ENCODE measurements around the gene ARF4. TPM values are rescaled to one million over a fixed set of nuclear protein-coding genes. Genes with fewer than 3 reads are reported as not detected.
A peak's percentile ranks its signal among the peaks of the same experiment; 100 is the strongest.
"Not testable (repeated sequence)": the region's sequence is repeated elsewhere in the genome, so short reads cannot be mapped to it uniquely, and the experiment has no call there.

Gene ARF4
- total RNA-seq, 1 experiment from 2014 or later: 275 TPM

DNA sequence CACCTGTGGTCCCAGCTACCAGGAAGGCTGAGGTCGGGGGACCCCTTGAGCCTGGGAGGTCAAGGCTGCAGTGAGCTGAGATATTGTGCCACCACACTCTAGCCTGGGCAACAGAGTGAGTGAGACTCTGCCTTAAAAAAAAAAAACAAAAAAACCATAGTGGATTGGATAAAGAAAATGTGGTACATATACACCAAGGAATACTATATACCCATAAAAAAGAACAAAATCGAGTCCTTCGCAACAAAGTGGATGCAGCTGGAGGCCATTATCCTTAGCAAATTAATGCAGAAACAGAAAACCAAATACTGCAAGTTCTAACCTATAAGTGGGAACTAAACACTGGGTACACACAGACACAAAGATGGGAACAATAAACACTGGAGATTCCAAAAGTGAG is 20.6 kb upstream of the ARF4 start:
- Mint-ChIP-seq H3K9me3 (ENCODE audit: unreplicated experiment) (no peaks in the 10 kb centered on the region), H3K27me3 (ENCODE audit: insufficient read depth, unreplicated experiment) (no peaks in the 10 kb centered on the region), H3K36me3 (ENCODE audit: insufficient read depth, unreplicated experiment) (peaks cover 26% of the 10 kb centered on the region), H3K27ac (ENCODE audit: low read depth, unreplicated experiment) (no peak overlapping the region), H3K4me3 (ENCODE audit: unreplicated experiment) (no peak overlapping the region), H3K4me1 (ENCODE audit: insufficient read depth, unreplicated experiment) (no peaks in the 10 kb centered on the region)
- BruUV-seq (replicated peaks): no TSS peak
- TF ChIP-seq, protein P1, sequence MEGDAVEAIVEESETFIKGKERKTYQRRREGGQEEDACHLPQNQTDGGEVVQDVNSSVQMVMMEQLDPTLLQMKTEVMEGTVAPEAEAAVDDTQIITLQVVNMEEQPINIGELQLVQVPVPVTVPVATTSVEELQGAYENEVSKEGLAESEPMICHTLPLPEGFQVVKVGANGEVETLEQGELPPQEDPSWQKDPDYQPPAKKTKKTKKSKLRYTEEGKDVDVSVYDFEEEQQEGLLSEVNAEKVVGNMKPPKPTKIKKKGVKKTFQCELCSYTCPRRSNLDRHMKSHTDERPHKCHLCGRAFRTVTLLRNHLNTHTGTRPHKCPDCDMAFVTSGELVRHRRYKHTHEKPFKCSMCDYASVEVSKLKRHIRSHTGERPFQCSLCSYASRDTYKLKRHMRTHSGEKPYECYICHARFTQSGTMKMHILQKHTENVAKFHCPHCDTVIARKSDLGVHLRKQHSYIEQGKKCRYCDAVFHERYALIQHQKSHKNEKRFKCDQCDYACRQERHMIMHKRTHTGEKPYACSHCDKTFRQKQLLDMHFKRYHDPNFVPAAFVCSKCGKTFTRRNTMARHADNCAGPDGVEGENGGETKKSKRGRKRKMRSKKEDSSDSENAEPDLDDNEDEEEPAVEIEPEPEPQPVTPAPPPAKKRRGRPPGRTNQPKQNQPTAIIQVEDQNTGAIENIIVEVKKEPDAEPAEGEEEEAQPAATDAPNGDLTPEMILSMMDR (IDR thresholded peaks at IDR 0.05; ENCODE audit: unreplicated experiment): no peak
- intact Hi-C loops (cut with micrococcal nuclease): no loop called here
- ChIA-PET CTCF (interaction anchor here (0.6 to 0.7 kb wide), 4 partner anchors 13 to 659 kb away, joined by 3 read pairs; no protein-coding TSS in a partner anchor), POLR2A (interaction anchor here (0.6 to 1.1 kb wide), 2 partner anchors 38 to 41 kb away, joined by 3 to 5 read pairs; no protein-coding TSS in a partner anchor)
- no peak for DNase-seq (ENCODE audit: unreplicated experiment)

- H3K9me3 Mint-ChIP-seq (ENCODE audit: unreplicated experiment): no peaks in the 10 kb centered on the region
- ChIA-PET POLR2A (no interaction called here), CTCF (interaction anchor here (0.9 to 1.1 kb wide), 2 partner anchors 19 to 31 kb away, joined by 3 read pairs; partner anchors contain the start of gene ARF4)
- peaks cover 14% of the 10 kb centered on the region for H3K36me3 Mint-ChIP-seq (ENCODE audit: insufficient read depth, unreplicated experiment)
- intact Hi-C loops (cut with micrococcal nuclease): no loop called here
- no TSS peak for BruUV-seq (replicated peaks)
- TF ChIP-seq, protein P1 (IDR thresholded peaks at IDR 0.05; ENCODE audit: unreplicated experiment): no peak
- H3K27ac Mint-ChIP-seq (ENCODE audit: low read depth, unreplicated experiment): peak overlapping the region; percentile 43
- no peaks in the 10 kb centered on the region for H3K4me1 Mint-ChIP-seq (ENCODE audit: insufficient read depth, unreplicated experiment)
- H3K27me3 Mint-ChIP-seq (ENCODE audit: insufficient read depth, unreplicated experiment): no peaks in the 10 kb centered on the region
- H3K4me3 Mint-ChIP-seq (ENCODE audit: unreplicated experiment): no peak overlapping the region
- no peak for DNase-seq (ENCODE audit: unreplicated experiment)
Observed at GRCh38 chr3:57616233-57616632, 19.1 kb upstream of the ARF4 start.

GRCh38 chr3:57611870-57612269 is 14.7 kb upstream of the ARF4 start:
- H3K27ac Mint-ChIP-seq (ENCODE audit: low read depth, unreplicated experiment); H3K4me1 Mint-ChIP-seq (ENCODE audit: insufficient read depth, unreplicated experiment); H3K36me3 Mint-ChIP-seq (ENCODE audit: insufficient read depth, unreplicated experiment); H3K4me3 Mint-ChIP-seq (ENCODE audit: unreplicated experiment); DNase-seq (ENCODE audit: unreplicated experiment); intact Hi-C loops (cut with micrococcal nuclease); CTCF ChIA-PET; H3K9me3 Mint-ChIP-seq (ENCODE audit: unreplicated experiment); POLR2A ChIA-PET; BruUV-seq (replicated peaks); H3K27me3 Mint-ChIP-seq (ENCODE audit: insufficient read depth, unreplicated experiment): not testable (repeated sequence)

- Mint-ChIP-seq H3K4me3 (ENCODE audit: unreplicated experiment) (no peak overlapping the region), H3K27ac (ENCODE audit: low read depth, unreplicated experiment) (no peak overlapping the region), H3K27me3 (ENCODE audit: insufficient read depth, unreplicated experiment) (no peaks in the 10 kb centered on the region), H3K9me3 (ENCODE audit: unreplicated experiment) (peaks cover 9% of the 10 kb centered on the region), H3K4me1 (ENCODE audit: insufficient read depth, unreplicated experiment) (no peaks in the 10 kb centered on the region), H3K36me3 (ENCODE audit: insufficient read depth, unreplicated experiment) (peaks cover 38% of the 10 kb centered on the region)
- DNase-seq (ENCODE audit: unreplicated experiment): no peak
- intact Hi-C loops (cut with micrococcal nuclease): no loop called here
- ChIA-PET POLR2A (no interaction called here), CTCF (no interaction called here)
- no TSS peak for BruUV-seq (replicated peaks)
- TF ChIP-seq, protein P1 (IDR thresholded peaks at IDR 0.05; ENCODE audit: unreplicated experiment): no peak
Observed at GRCh38 chr3:57605683-57606082, 8.5 kb upstream of the ARF4 start.

DNA sequence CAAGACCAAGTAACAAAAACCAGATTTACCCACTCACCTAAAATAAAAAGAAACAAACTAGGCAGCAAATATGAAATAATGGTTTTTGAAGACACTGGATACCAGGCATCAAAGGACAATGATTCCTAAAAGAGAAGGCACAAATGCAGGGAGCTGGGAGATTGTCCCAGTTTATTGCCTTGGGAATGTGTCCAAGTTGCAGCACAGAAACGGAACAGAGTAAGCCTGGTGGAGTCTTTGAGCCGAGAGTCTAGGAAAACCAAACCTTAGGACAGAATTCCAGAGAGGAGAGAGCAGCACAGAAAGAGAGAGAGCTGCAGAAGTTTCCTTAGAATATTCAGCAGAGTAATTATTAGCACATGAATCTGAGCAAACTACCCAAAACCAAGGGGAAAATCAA is 7.8 kb upstream of the ARF4 start:
- H3K36me3 Mint-ChIP-seq (ENCODE audit: insufficient read depth, unreplicated experiment): peaks cover 40% of the 10 kb centered on the region
- ChIA-PET CTCF (interaction anchor here (0.7 kb wide), 2 partner anchors 12 to 216 kb away, joined by 3 to 5 read pairs; no protein-coding TSS in a partner anchor), POLR2A (interaction anchor here (0.5 to 0.7 kb wide), 2 partner anchors 33 to 683 kb away, joined by 3 read pairs; no protein-coding TSS in a partner anchor)
- TF ChIP-seq, protein P1 (IDR thresholded peaks at IDR 0.05; ENCODE audit: unreplicated experiment): no peak
- BruUV-seq (replicated peaks): no TSS peak
- no peaks in the 10 kb centered on the region for H3K4me1 Mint-ChIP-seq (ENCODE audit: insufficient read depth, unreplicated experiment)
- no peak overlapping the region for H3K4me3 Mint-ChIP-seq (ENCODE audit: unreplicated experiment)
- DNase-seq (ENCODE audit: unreplicated experiment): no peak
- intact Hi-C loops (cut with micrococcal nuclease): no loop called here
- H3K27me3 Mint-ChIP-seq (ENCODE audit: insufficient read depth, unreplicated experiment): no peaks in the 10 kb centered on the region
- H3K9me3 Mint-ChIP-seq (ENCODE audit: unreplicated experiment): peaks cover 9% of the 10 kb centered on the region
- no peak overlapping the region for H3K27ac Mint-ChIP-seq (ENCODE audit: low read depth, unreplicated experiment)

Data from MCF 10A (cell line).